ENCODE results near the gene LLGL2. TPM values are rescaled to one million over a fixed set of nuclear protein-coding genes. Genes with fewer than 3 reads are reported as not detected.

LLGL2 gene
- total RNA-seq, 4 donors from 2014 or later, result 0.78 to 7.1 (median 1.4) TPM

DNA sequence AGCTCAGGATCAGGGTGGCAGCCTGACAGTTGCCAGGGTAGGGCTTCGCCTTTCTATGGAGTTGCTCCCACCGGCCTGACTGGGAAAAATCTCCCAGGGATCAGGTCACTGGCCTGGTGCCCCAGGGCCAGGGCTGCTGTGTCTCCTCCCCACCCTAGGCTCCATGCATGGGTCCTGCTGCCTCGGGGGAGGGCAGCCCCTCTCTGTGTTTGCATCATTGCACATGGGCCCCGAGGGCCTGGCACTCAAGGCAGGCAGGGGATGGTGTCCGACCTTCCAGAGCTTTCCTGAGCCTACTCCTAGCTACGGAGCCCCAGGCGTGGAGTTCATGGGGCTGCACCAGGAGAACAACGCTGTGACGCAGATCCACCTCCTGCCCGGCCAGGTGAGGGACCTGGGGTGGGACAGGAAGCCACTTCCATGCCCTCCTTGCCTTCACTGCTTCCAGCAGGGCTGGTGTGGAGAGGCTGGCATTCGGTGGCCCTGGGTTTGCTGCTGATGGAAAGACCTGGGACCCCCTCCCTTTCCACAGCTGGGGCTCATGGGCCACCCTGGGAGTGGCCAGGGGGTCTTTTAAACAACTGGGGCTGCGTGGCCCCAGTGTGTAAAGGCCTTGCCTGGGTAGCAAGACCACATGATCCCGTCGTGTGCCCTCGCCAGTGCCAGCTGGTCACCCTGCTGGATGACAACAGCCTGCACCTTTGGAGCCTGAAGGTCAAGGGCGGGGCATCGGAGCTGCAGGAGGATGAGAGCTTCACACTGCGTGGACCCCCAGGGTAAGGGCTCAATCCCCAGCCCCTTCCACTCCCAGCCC is 32.6 kb downstream of the LLGL2 start:
- intact Hi-C loops (cut with DNase I; ENCODE audit: low total_unique reads) (no loop called here), in situ Hi-C loops (cut with MboI; ENCODE audit: low sequenced_read_pairs in 4 of 4) (no loop called here)
- Histone ChIP-seq H3K36me3 (no peaks in the 10 kb centered on the region), H3K4me3 (no peak overlapping the region), H3K4me1 (no peaks in the 10 kb centered on the region), H3K9me3 (no peaks in the 10 kb centered on the region), H3K27me3 (no peaks in the 10 kb centered on the region), H3K27ac (no peak overlapping the region)
- ATAC-seq, result no peak
- TF ChIP-seq, protein P1, sequence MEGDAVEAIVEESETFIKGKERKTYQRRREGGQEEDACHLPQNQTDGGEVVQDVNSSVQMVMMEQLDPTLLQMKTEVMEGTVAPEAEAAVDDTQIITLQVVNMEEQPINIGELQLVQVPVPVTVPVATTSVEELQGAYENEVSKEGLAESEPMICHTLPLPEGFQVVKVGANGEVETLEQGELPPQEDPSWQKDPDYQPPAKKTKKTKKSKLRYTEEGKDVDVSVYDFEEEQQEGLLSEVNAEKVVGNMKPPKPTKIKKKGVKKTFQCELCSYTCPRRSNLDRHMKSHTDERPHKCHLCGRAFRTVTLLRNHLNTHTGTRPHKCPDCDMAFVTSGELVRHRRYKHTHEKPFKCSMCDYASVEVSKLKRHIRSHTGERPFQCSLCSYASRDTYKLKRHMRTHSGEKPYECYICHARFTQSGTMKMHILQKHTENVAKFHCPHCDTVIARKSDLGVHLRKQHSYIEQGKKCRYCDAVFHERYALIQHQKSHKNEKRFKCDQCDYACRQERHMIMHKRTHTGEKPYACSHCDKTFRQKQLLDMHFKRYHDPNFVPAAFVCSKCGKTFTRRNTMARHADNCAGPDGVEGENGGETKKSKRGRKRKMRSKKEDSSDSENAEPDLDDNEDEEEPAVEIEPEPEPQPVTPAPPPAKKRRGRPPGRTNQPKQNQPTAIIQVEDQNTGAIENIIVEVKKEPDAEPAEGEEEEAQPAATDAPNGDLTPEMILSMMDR (IDR thresholded peaks at IDR 0.05 in 4 of 5, conservative IDR thresholded peaks at IDR 0.05 in 1 of 5), result no peak
- TF ChIP-seq POLR2A (IDR thresholded peaks at IDR 0.05), result no peak
- no peak for DNase-seq

DNA sequence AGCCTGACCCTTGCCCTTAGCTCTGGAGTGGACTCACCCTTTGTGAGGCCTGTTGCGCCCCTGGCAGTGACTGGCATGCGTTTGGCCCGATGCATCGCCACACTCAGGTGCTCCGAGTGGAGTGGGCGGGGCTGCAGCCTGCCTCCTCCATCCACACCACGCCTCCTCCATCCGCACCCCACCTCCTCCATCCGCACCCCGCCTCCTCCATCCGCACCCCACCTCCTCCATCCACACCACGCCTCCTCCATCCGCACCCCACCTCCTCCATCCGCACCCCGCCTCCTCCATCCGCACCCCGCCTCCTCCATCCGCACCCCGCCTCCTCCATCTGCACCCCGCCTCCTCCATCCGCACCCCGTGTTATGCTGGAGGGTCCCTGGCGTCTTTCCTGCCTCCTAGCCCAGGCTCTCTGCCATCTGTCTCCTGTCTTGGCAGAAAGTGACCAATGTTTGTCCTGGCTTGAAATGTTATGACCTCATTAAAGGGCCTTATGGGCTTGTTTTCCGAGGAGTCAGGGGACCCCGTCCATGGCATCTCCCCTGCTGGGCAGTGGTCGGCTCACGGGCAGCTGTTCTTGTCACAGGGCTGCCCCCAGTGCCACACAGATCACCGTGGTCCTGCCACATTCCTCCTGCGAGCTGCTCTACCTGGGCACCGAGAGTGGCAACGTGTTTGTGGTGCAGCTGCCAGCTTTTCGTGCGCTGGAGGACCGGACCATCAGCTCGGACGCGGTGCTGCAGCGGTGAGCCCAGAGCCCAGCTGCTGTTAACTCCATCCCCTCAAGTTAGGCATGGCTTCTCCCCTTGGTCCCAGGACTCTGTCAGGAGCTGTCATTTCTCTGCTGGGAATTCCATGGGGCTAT is 33.4 kb downstream of the LLGL2 start:
- Histone ChIP-seq H3K36me3 (no peaks in the 10 kb centered on the region), H3K4me3 (no peak overlapping the region), H3K4me1 (no peaks in the 10 kb centered on the region), H3K27me3 (no peaks in the 10 kb centered on the region), H3K27ac (no peak overlapping the region), H3K9me3 (no peaks in the 10 kb centered on the region)
- in situ Hi-C loops (cut with MboI; ENCODE audit: low sequenced_read_pairs in 4 of 4) (no loop called here), intact Hi-C loops (cut with DNase I; ENCODE audit: low total_unique reads) (no loop called here)
- no peak for TF ChIP-seq POLR2A (IDR thresholded peaks at IDR 0.05)
- TF ChIP-seq, protein P1 (IDR thresholded peaks at IDR 0.05 in 4 of 5, conservative IDR thresholded peaks at IDR 0.05 in 1 of 5), result no peak
- no peak for DNase-seq
- no peak for ATAC-seq

DNA sequence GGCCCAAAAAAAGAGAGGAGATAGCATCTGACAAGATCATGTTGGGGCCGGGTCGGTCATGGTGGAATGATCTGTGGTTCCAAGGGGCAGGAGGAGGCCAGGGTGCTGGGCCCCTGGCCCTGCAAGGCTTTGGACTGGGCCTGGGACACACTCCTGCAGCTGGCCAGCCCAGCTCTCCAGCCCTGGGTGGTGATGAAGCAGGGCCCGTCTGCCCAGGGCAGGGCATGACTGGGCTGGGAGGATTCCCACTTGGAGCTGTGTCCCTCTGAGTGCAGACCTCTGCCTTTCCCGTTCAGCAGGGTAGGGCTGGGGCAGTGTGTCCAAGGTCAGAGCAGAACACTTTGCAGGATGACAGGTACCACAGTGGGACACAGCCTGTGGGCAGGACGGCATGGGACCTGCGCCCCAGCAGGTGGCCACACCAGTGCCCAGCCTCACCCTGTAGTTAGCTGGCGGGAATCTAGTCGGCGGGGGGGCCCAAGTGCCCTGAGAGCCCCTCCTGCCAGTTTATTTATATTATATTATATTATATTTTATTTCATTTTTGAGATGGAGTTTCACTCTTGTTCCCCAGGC is 34.5 kb downstream of the LLGL2 start:
- H3K4me3 ChIP-seq, result no peak overlapping the region
- in situ Hi-C loops (cut with MboI; ENCODE audit: low sequenced_read_pairs in 4 of 4), result no loop called here
- no peaks in the 10 kb centered on the region for H3K9me3 ChIP-seq
- no peaks in the 10 kb centered on the region for H3K4me1 ChIP-seq
- intact Hi-C loops (cut with DNase I; ENCODE audit: low total_unique reads), result no loop called here
- TF ChIP-seq, protein P1 (IDR thresholded peaks at IDR 0.05 in 4 of 5, conservative IDR thresholded peaks at IDR 0.05 in 1 of 5), result no peak
- no peak for TF ChIP-seq POLR2A (IDR thresholded peaks at IDR 0.05)
- H3K27me3 ChIP-seq, result no peaks in the 10 kb centered on the region
- H3K27ac ChIP-seq, result no peak overlapping the region
- H3K36me3 ChIP-seq, result no peaks in the 10 kb centered on the region
- ATAC-seq, result no peak
- DNase-seq, result no peak

DNA sequence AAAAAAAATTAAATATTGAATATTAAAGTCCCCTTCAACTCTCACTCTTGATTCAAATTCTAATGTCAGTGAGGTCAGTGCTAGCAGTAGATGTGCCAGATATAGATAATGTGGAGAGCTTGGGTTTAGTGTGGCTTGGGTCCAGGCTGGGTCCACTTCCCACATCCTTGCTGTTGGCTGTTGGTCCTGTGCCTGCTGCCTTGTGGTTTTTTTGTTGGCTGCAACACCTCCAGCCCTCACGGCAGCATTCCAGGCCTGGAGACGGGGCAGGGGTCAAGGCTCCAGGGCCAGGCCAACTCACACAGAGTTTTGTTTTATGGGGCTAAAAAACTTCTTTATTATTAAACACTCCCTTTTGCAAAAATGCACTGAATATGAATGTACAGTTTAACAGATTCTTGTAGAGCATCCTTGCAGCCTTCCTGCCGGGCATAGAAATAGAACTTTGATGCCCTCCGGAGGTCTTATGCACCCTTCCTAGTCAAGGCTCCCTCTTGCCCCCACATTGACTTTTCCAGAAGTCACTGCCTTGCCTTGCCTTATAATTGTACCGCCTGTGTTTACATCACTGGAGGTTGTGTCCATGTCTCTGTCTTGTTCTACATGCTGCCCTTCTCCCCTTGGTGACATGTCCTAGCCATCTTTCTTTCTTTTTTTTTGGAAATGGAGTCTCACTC is 36.6 kb downstream of the LLGL2 start:
- in situ Hi-C loops (cut with MboI; ENCODE audit: low sequenced_read_pairs in 4 of 4) (no loop called here), intact Hi-C loops (cut with DNase I; ENCODE audit: low total_unique reads) (no loop called here)
- ATAC-seq (no peak), DNase-seq (no peak)
- Histone ChIP-seq H3K4me1 (no peaks in the 10 kb centered on the region), H3K27ac (no peak overlapping the region), H3K36me3 (no peaks in the 10 kb centered on the region), H3K4me3 (no peak overlapping the region), H3K9me3 (no peaks in the 10 kb centered on the region), H3K27me3 (no peaks in the 10 kb centered on the region)
- no peak for TF ChIP-seq POLR2A (IDR thresholded peaks at IDR 0.05)
- TF ChIP-seq, protein P1 (IDR thresholded peaks at IDR 0.05 in 4 of 5, conservative IDR thresholded peaks at IDR 0.05 in 1 of 5), result no peak
